ENCODE results near the gene RTBDN.

DNA sequence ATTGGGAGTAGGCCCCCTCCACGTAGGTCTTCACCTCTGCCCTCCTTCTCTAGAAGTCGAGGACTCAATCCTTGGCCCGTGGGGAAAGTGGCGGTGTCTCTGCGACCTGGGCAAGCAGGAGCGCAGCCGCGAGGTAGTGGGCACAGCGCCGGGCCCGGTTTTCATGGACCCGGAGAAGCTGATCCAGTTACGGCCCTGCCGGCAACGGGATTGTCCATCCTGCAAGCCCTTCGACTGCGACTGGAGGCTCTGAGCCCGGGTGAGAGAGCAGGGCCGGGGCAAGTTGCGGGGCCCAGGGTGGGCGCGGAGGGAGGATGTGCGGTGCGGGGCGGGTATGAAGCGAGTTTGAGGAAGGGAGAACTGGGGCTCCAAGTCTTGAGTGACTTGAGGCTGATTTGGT is 30.3 kb downstream of the RTBDN start:
- no peak for TF ChIP-seq NFRKB (IDR thresholded peaks at IDR 0.05)
- TF ChIP-seq SP1 (IDR thresholded peaks at IDR 0.05), result no peak
- no peak for TF ChIP-seq TARDBP (IDR thresholded peaks at IDR 0.05)
- TF ChIP-seq, protein P1, sequence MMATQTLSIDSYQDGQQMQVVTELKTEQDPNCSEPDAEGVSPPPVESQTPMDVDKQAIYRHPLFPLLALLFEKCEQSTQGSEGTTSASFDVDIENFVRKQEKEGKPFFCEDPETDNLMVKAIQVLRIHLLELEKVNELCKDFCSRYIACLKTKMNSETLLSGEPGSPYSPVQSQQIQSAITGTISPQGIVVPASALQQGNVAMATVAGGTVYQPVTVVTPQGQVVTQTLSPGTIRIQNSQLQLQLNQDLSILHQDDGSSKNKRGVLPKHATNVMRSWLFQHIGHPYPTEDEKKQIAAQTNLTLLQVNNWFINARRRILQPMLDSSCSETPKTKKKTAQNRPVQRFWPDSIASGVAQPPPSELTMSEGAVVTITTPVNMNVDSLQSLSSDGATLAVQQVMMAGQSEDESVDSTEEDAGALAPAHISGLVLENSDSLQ (IDR thresholded peaks at IDR 0.05), result no peak
